NT2/D1 (cell line): ENCODE data around the gene CLASP2.

Source experiments
- SUZ12 ChIP-seq: IDR thresholded peaks from 2 replicates; pipeline ENCODE4 v1.6.1; 2011; ENCODE audit not compliant: insufficient read length, insufficient read depth; ENCODE audit errors: extremely low read depth
- YY1 ChIP-seq: IDR thresholded peaks from 2 replicates; pipeline ENCODE4 v1.6.1; 2011; ENCODE audit not compliant: insufficient read length, insufficient read depth

DNA sequence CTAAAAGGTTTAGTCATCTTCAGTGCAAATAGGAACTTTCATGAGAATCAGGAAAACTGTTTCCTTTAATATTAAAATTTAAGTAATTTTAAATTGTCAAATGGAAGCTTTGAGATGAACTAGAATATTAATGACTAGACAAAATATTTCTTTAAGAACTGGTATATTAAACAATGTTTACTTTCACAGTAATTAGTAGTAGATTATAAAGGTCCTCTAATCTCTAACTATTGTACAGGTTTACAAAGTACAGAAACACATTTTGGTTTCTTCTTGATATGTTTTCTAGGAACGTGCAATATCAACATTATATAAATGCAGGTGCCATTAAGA lies 138.9 kb downstream of the CLASP2 start:
- TF ChIP-seq YY1 (no peak), SUZ12 (no peak)
